NCI-H146 (cell line): ENCODE results near the gene CDC26.
"Not testable (repeated sequence)": the region's sequence is repeated elsewhere in the genome, so short reads cannot be mapped to it uniquely, and the experiment has no call there.

Source experiments
- DNase-seq: peaks from one replicate; lab custom pipeline; 2025; lab: John Stamatoyannopoulos, UW

CDC26 gene

DNA sequence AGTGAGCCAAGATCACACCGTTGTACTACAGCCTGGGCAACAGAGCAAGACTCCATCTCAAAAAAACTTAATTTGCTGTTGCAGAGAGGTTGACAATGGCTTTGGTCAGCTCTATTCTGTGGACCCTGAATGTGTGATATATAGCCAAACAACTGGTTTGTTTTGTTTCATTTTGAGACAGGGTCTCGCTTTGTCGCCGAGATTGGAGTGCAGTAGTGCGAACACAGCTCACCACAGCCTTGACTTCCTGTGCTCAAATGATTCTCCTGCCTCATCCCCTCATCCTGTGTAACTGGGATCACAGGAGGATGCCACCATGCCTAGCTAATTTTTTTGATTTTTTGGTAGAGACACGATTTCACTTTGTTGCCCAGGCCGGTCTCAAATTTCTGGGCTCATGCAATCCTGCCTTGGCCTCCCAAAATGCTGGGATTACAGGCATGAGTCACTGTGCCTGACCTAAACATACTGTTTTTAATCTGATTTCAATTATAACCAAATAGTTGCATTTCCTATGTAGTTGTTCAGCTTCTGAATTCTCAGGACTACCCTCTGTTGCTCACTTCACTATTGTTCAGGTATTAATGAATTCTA, 18.0 kb upstream of the CDC26 start:
- DNase-seq: no peak

DNA sequence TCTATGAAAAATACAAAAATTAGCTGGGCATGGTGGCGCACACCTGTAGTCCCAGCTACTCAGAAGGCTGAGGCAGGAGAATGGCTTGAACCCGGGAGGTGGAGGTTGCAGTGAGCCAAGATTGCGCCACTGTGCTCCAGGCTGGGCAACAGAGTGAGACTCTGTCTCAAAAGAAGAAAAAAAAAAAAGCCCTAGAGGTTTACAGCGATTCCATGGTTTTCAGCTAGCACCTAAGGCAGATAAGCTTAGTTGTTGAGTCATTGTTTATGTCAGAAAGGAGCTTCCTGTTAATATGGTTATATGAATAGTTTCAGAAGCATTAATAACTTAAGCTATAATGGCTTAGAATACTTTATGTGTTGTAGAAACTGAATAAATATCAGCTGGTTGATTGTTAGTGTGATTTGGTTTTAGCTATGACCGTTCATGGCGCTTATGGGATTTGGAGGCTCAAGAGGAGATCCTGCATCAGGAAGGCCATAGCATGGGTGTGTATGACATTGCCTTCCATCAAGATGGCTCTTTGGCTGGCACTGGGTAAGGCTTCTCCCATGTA, 14.8 kb upstream of the CDC26 start:
- no peak for DNase-seq

DNA sequence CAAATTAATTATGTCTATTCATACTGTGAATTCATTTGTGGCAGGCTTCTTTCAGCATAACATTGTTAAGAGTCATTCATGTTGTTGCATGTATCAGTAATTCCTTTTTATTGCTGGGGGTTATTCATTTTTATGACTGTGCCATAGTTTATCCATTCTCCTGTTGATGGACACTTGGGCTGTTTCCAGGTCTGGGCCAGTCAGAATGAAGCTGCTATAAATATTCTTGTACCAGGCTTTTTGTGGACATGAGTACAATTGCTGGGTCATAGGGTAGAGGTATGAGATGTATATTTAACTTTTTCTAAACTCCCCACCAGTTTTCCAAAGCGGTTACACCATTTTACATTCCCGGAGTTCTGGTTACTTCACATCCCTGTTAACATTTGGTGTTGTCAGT, 13.7 kb upstream of the CDC26 start:
- DNase-seq: no peak

DNA sequence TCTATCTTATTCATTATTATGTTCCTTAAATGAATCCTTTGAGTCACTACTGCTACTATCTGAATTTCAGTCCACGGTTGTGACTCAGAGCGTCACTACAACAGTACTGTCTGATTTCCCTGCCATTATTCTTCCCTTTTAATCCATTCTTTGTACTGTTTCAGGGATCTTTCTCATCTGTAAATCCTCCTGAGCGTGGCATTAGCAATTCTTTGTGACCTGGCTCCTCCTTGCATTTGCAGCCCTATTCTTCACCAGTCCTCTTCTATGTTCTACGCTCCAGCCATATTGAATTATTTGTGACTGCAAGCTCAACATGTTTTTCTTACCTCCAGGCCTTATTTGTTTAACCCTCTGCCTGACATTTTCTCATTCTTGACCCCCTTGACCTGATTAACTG, 6.0 kb upstream of the CDC26 start:
- DNase-seq: no peak

DNA sequence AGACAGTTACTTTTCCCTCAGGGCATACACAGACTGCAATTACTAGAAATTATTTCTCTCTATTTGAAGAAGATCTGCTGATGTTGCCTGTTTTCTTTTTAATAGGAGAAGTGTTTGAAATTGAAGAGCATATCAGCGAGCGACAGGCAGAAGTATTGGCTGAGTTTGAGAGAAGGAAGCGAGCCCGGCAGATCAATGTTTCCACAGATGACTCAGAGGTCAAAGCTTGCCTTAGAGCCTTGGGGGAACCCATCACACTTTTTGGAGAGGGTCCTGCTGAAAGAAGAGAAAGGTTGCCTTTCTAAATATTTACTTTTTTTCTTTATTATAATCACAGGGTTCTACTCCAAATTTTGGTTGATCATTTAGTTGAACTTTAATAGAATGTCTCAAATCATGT, 3.5 kb upstream of the CDC26 start:
- DNase-seq: no peak

DNA sequence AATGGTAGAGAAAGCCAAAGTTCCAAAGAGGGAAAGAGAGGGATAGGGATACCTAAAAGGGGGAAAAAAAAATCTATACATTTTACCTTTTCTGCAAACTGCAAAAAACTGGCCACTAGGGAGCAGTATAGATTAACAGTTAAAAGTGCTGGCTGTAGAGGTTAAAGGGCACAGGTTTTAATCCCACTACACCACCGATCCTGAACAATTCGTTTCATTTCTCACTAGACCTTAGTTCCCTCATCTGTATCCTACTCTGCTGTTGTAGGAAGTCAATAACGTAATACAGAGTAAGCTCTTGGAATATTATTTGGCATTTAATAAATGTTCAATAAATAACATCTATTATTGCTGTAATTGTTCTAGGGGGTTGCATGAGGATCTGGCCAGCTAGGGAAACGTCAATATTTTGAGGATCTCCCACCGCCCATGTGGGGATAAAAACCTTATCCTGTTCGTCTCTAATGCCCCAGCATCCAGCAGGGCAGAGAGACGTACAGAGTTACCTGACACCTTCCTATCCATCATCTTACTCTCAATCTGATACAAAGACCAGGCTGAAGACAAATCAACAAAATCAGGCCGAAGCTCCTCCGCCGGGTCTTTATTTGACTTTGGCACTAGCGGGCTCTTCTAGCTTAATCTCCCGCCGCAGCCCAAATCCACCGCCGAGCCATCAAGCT, 757 bp downstream of the CDC26 start:
- DNase-seq: peak; percentile 63

DNA sequence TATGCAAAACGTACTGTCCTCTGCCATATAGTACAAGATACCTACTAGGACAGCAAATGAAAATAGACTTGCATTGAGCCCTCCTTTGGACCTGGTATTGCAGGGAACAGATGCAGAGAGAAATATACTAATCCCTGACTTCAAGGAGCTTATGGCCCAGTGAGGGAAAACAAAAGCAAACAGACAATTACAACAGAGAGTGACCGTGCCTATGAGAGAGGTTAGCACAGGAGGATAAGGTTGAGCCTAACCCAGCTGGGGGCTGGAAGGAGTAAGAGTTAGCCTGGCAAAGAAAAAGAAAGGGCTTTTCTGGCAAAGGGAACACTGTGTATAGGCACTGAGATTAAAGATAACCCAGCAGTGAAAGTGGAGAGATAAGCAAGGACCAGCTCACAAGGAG, 5.5 kb downstream of the CDC26 start:
- no peak for DNase-seq

DNA sequence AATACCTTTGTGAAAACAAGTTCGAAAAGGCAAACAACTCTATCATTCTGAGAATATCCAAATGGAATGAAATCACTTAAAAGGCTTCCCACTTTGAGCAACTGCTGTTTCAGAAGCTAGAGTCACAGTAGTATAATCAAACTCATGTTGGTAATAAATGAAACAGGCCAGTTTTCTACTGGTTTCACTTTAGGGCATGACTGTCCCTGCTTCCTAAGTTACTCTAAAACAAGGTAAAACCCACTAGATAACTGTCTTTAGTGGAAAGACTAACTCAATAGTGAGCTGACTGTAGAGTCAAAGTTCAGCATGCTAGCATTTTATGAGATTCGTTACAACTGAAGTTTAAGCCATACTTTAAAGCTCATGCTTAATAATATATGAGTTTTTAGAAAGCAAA, 6.0 kb downstream of the CDC26 start:
- no peak for DNase-seq

DNA sequence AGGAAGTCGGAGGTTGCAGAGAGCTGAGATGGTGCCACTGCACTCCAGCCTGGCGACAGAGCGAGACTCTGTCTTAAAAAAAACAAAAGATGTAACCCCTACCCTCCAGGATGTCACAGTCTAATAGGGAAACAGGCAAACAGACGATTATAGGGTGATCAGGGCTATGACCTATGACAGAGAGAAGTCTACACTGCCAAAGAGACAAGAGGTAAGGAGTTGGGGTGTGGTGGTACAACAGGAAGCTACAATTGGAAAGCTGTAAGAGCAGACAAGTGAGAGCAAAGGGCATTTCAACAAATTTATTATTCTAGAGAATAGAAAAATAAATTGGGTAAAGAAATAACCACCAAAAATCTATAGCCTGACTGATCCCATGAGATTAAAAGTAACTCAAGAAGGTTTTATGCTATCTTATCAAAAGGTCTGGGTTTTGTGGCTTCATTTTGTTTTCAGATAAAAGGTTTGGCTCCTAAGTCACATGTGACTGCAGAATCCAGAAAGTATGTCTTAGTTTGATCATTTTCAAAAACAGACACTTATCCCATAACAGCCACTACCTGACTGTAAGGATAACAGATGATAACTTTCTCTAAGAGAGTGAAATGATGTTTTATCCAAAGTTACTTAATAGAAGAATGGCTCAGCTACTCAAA, 7.3 kb downstream of the CDC26 start:
- no peak for DNase-seq

DNA sequence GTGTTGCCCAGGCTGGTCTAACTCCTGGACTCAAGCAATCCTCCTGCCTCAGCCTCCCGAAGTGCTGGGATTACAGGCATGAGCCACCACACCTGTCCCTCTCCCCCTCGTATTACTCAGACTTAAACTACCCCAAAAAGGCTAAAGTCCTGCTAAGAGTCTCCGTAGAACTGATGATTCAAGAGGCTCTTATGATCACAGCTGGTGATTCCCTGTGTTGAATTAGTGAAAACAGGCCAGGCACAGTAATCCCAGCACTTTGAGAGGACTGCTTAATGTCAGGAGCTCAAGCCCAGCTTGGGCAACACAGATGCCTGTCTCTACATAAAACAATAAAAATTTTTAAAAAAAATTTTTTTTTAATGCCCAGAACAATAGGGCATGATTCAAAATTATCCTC, 9.2 kb downstream of the CDC26 start:
- no peak for DNase-seq

DNA sequence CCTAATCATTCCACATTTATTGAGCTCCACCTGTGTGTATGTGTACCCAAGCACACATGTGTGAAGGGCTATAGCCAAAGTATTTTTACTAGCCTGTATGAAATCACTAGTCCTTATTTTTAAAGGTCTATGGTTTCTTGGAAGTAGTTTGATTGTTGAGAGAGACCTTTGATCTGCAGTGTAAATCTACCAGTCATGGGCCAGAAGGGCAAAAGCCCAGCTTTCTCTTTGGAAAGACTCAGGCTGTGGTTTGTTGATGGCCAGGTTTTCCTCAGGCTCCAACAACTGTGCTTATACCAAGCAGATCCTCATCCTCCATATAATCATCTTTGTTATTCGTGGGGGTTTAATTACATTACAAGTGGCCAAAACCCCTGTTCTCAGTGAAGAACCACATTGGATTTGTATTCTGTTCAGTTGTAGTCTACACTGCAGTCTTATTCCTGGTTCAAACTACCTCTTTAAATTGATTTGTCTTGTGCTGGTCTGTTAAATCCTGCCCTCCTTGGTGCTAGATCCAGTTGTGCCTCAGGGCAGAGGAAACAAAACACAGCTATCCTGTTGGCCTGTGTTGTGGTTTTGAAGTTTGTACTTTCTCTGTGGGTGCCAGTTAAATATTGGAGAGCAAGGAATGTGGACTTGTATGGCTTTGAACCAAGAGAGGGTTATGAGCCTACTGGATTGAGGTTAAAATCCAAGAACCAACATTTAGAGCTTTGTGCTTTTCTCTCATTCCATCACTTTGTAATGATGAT, 13.3 kb downstream of the CDC26 start:
- no peak for DNase-seq

DNA sequence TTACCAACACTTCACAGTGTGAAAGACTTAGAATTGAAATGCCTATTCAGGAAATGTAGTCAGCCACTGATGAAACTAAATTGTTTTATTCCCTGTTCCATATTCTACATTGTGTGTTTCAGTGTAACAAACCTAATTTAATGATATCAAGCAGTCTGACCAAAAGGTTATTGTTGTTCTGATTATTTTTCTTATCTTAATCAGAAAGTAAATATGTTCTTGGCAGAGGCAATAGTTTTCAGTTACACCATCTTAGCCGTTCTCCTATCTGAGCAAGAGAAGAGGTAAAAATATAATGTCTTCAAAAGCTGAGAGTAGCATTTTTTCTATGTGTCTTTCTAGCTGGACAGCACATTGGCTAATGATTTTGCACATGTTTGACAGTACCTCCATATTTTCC, 17.1 kb downstream of the CDC26 start:
- DNase-seq: no peak

DNA sequence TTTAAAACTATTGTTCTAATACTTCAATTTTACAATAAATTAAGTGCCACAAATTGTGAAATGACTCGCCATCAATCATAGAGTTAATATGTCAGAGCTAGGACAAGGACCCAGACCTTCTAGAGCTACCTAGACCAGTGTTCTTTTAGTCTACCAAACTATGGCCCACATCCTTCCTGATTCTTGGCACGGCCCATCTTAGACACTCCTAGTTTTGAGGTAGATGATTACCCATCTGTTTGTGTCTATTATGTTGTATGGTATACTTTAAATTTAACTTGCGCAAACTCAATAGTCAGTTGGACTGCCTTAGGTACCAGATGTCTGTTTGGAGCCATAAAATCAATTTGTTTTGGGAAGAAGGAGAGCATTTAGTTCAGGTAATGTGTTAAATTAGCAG, 17.5 kb downstream of the CDC26 start:
- no peak for DNase-seq

DNA sequence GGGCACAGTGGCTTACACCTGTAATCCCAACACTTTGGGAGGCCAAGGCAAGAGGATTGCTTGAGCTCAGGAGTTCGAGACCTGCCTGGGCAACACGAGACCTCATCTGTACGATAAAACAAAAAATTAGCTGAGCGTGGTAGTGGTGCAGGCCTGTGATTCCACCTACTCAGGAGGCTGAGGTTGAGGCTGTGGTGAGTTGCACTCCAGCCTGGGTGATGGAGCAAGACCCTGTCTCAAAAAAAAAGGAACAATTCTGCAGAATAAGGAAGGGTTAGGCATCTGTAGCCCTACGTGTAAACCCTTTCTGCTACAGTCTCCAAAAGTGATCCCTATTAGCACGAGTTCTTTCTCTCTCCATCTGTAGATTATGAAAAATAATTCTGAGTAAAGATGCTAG, 19.9 kb downstream of the CDC26 start:
- DNase-seq: no peak

DNA sequence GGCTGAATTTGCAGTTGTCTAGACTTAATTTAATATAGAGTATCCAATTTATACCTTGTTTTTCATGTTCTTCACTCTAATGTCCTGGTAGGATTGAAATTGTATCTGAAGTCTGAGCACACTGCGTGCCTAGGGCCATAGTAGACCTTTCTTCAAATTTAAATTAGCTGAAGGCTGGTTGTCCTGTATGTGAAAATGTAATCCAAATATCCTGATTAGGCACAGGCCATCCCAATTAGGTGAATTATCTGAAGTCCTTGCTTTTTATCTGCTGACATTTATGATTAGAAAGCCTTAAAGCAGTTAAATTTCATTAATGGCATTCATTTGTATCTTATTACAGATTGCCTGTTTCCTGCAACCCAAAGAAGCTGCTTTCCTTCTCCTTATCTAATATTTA, 20.4 kb downstream of the CDC26 start:
- no peak for DNase-seq

DNA sequence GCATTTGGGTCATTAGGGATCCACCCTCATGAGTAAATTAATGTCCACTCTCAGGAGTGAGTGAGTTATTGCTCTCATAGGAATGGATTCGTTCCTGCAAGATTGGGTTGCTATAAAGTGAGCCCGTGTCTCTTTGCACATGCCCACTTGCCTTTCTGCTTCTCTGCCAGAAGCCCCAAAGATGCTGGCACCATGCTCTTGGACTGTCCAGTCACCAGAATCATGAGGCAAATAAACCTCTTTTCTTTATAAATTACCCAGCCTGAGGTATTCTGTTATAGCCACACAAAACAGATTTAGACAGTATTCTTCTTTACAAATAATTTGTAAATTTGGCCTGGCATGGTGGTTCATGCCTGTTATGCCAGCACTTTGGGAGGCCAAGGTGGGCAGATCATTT, 24.6 kb downstream of the CDC26 start:
- DNase-seq: no peak

DNA sequence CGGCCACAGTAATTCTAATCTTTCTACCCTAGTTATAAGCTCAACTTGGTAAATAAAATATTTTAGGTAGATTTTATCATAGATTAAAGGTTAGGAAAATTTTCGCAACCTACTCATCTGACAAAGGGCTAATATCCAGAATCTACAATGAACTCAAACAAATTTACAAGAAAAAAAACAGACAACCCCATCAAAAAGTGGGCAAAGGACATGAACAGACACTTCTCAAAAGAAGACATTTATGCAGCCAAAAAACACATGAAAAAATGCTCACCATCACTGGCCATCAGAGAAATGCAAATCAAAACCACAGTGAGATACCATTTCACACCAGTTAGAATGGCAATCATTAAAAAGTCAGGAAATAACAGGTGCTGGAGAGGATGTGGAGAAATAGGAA, 25.7 kb downstream of the CDC26 start:
- not testable (repeated sequence) for DNase-seq

DNA sequence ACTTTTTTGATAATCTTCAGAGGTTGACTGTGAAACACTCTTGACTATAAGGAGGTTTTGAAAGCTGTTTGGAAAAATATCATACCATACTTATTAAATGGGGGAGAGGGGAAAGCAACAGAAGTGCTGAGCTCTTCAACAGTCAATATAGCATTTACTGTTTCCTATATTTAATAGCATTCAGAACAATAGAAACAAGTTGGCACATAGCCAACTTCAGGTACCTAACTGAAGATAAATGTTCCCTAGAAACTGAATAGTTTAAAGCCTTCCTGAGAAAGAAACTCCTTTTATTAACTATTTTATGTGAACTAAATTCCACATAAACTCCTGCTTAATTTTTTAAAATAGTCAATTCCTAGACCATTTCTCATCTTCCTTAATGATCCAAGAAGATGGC, 27.7 kb downstream of the CDC26 start:
- peak; percentile 10 for DNase-seq

DNA sequence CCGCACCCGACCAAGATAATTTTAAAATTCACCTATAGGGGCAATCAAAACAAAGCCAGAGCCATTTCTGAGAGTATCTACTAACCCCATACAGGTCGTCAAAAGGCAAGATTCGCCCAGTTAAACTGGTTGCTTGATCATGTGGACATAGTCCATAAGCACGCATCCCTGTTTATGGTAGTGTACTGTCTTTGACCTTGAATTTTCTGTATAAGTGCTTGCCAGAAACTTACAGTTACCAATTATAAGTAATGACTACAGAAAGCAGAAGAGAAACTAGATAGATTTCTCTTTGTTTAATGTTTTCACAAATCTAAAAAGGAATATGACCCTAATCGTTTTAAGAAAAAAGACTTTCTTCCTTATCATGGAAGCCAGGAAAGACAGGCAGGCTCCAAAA, 28.4 kb downstream of the CDC26 start:
- no peak for DNase-seq

DNA sequence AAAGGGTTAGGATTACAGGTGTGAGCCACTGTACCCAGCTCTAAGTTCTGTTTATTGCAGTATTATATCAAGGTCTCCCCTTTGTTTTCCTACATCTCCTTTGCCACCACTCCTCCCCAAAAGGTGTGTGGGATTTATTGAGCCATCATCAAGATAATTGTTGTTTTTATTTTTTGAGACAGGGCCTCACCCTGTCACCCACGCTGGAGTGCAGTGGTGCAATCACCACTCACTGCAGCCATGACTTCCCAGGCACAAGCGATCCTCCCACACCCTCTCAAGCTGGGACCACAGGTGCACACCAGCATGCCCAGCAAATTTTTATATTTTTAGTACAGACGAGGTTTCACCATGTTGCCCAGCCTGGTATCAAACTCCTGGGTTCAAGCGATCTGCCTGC, 29.5 kb downstream of the CDC26 start:
- DNase-seq: no peak

DNA sequence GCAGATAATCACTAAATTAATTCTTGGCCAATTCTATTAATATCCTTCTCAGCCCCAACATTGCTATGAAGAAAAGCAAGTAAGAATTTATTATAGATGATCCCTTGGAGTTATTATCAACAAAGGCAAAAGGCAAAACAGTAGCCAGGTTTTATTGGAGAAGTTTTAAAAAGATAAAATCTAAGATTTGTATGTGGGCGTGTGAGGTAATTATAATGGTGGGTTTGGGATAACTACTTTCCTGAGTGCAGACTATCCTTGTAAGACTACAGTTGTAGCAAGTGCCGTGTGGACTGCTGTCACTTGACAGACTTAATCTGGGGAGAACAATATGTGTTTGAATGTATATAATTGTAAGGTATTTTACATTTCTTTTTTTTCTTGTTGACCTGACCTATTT, 30.8 kb downstream of the CDC26 start:
- DNase-seq: no peak

DNA sequence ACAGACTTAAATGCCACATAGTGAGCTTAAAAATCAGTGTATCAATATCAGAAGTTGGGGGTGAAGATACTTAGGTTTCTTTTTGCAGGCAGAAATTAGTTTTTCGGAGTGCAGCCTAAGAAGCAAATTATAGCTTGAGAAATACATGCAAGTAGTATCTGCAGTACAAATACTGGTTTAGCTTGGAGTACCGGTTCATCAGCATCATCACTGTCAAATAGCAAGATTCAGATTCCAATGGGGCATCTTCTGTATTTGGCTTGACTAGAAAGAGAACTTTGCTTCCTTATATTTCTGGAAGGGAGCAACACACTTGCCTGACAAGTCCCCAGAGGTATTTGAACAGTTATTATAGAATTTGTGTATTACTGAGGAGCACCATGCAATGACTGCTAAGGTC, 34.2 kb downstream of the CDC26 start:
- DNase-seq: no peak

DNA sequence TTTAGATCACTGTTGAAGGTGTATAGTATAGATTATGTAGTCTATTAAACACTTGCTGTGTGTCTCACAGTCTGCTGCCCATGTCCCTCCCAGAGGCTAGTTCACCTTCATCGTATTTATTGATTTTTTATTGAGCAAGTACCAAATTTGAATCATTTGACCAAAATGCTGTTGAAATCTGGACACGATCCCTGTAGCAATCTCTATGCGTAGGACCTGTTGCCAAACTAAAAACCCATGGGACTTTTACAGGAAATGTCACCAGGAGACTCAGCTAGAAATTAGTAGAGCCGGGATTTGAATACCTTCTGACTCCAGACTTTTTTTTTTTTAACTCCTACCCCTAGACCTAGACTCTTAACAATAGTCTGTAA, 36.5 kb downstream of the CDC26 start:
- no peak for DNase-seq
